IMR-90 (cell line): Measurements from ENCODE around the gene CLK3. TPM values are rescaled to one million over a fixed set of nuclear protein-coding genes. Genes with fewer than 3 reads are reported as not detected.

Experiments
- ATAC-seq: fragments of 200-7000 bp; cut with Tn5 transposase; 2 replicates; pipeline ENCODE4 v1.9.1; 2020; ENCODE audit warnings: low read depth, mild to moderate bottlenecking, moderate library complexity
- BruUV-seq: library from RNA; stranded (reverse); fragments of 400-500 nt; replicated peaks from 2 replicates; lab custom pipeline; 2021; lab: Mats Ljungman, UMichigan
- CTCF ChIA-PET: fragments of 300-600 bp; formaldehyde crosslinking; extraction: SDS; loops from one replicate; lab custom pipeline; 2021; ENCODE audit warnings: antibody characterized with exemption; lab: Yijun Ruan, JAX
- POLR2A ChIA-PET: fragments of 300-600 bp; sonication (Branson Sonifier 250); formaldehyde crosslinking; loops from one replicate; lab custom pipeline; 2022; ENCODE audit warnings: antibody characterized with exemption; ENCODE audit not compliant: unreplicated experiment; lab: Charles Lee
- DNase-seq: peaks from one replicate; pipeline ENCODE4 v3.0.0; 2013
- H2AFZ ChIP-seq: replicated peaks from 2 replicates; pipeline ENCODE3; 2013; ENCODE audit warnings: low read length, mild to moderate bottlenecking; ENCODE audit not compliant: poor library complexity
- H2AK5ac ChIP-seq: 2 replicates; pipeline ENCODE4 v1.6.1; 2013; ENCODE audit warnings: low read depth, low read length, inconsistent platforms
- H2AK9ac ChIP-seq: replicated peaks from 2 replicates; pipeline ENCODE3; 2013; ENCODE audit warnings: mild to moderate bottlenecking, low read depth, low read length, moderate library complexity; ENCODE audit not compliant: poor library complexity
- H2BK120ac ChIP-seq: 2 replicates; pipeline ENCODE4 v1.6.1; 2013; ENCODE audit warnings: low read depth, low read length, inconsistent platforms
- H2BK15ac ChIP-seq: 3 replicates; pipeline ENCODE4 v1.6.1; 2013; ENCODE audit warnings: low read depth, low read length, inconsistent platforms
- H2BK20ac ChIP-seq: 2 replicates; pipeline ENCODE4 v1.6.1; 2013; ENCODE audit warnings: low read depth, mild to moderate bottlenecking, inconsistent platforms, low read length, moderate library complexity
- H2BK5ac ChIP-seq: 2 replicates; pipeline ENCODE4 v1.6.1; 2013; ENCODE audit warnings: mild to moderate bottlenecking, low read depth, low read length, inconsistent platforms; ENCODE audit not compliant: poor library complexity, severe bottlenecking
- H3K14ac ChIP-seq: replicated peaks from 2 replicates; pipeline ENCODE4 v1.6.1; 2013; ENCODE audit warnings: low read depth, low read length, inconsistent platforms
- H3K18ac ChIP-seq: 2 replicates; pipeline ENCODE4 v1.6.1; 2013; ENCODE audit warnings: low read depth, low read length, control low read depth
- H3K23ac ChIP-seq: 2 replicates; pipeline ENCODE4 v1.6.1; 2013; ENCODE audit warnings: low read depth, low read length, inconsistent platforms
- H3K27ac ChIP-seq: 2 replicates; pipeline ENCODE4 v1.5.1; 2013; ENCODE audit warnings: mild to moderate bottlenecking, control low read depth, low read length; ENCODE audit not compliant: insufficient read depth
- H3K27me3 ChIP-seq: 2 replicates; pipeline ENCODE4 v1.6.1; 2013; ENCODE audit warnings: low read length; ENCODE audit not compliant: control insufficient read depth, insufficient read depth
- H3K36me3 ChIP-seq: 2 replicates; pipeline ENCODE4 v1.6.1; 2013; ENCODE audit warnings: low read length, mixed read lengths; ENCODE audit not compliant: control insufficient read depth, insufficient read depth
- H3K4ac ChIP-seq: 2 replicates; pipeline ENCODE4 v1.6.1; 2013; ENCODE audit warnings: low read depth, low read length, inconsistent platforms
- H3K4me1 ChIP-seq: 2 replicates; pipeline ENCODE4 v1.6.1; 2013; ENCODE audit warnings: low read length, mixed read lengths; ENCODE audit not compliant: control insufficient read depth, insufficient read depth
- H3K4me2 ChIP-seq: 2 replicates; pipeline ENCODE4 v1.6.1; 2013; ENCODE audit warnings: low read depth, mild to moderate bottlenecking, control low read depth, low read length, moderate library complexity
- H3K4me3 ChIP-seq: 2 replicates; pipeline ENCODE4 v1.5.1; 2013; ENCODE audit warnings: low read depth, mild to moderate bottlenecking, control low read depth, low read length, moderate library complexity; ENCODE audit not compliant: insufficient read depth
- H3K56ac ChIP-seq: 2 replicates; pipeline ENCODE4 v1.6.1; 2013; ENCODE audit warnings: low read length, inconsistent platforms; ENCODE audit not compliant: insufficient read depth; ENCODE audit errors: extremely low read depth
- H3K79me1 ChIP-seq, 2 experiments: 2 replicates each; pipeline ENCODE4 v1.6.1; 2013; ENCODE audit warnings: low read length in 2 of 2, inconsistent platforms in 1 of 2, low read depth in 1 of 2
- H3K9ac ChIP-seq: 2 replicates; pipeline ENCODE4 v1.6.1; 2013; ENCODE audit warnings: low read depth, low read length, control low read depth
- H3K9me1 ChIP-seq: 2 replicates; pipeline ENCODE4 v1.6.1; 2013; ENCODE audit warnings: low read length, inconsistent platforms; ENCODE audit not compliant: insufficient read depth
- H3K9me3 ChIP-seq: 2 replicates; pipeline ENCODE4 v1.6.1; 2013; ENCODE audit warnings: low read length; ENCODE audit not compliant: control insufficient read depth, insufficient read depth
- H4K20me1 ChIP-seq: 2 replicates; pipeline ENCODE4 v1.6.1; 2013; ENCODE audit warnings: low read length, inconsistent platforms; ENCODE audit not compliant: insufficient read depth
- H4K5ac ChIP-seq: 2 replicates; pipeline ENCODE4 v1.6.1; 2013; ENCODE audit warnings: mild to moderate bottlenecking, low read depth, low read length, control low read depth
- H4K8ac ChIP-seq, 2 experiments: 2 replicates each; pipeline ENCODE4 v1.6.1; 2013; ENCODE audit warnings: low read depth in 2 of 2, low read length in 2 of 2, control low read depth in 1 of 2, inconsistent platforms in 1 of 2
- H4K91ac ChIP-seq: 2 replicates; pipeline ENCODE4 v1.6.1; 2013; ENCODE audit warnings: low read depth, low read length, inconsistent platforms; ENCODE audit not compliant: insufficient read depth
- BHLHE40 ChIP-seq: fragments of 150-350 bp; IDR thresholded peaks from 2 replicates; pipeline ENCODE4 v1.6.1; 2016; ENCODE audit warnings: mild to moderate bottlenecking, low read depth, low read length
- CEBPB ChIP-seq: IDR thresholded peaks from 2 replicates; pipeline ENCODE4 v1.6.1; 2012; ENCODE audit warnings: low read depth, low read length, improper control_type of control experiment
- CHD1 ChIP-seq: IDR thresholded peaks from 2 replicates; pipeline ENCODE4 v1.6.1; 2012; ENCODE audit warnings: low read depth, low read length, improper control_type of control experiment
- FOS ChIP-seq: fragments of 150-350 bp; IDR thresholded peaks from 2 replicates; pipeline ENCODE4 v1.6.1; 2016; ENCODE audit warnings: low read depth, low read length
- MAFK ChIP-seq: IDR thresholded peaks from 2 replicates; pipeline ENCODE4 v1.6.1; 2012; ENCODE audit warnings: low read depth, low read length, improper control_type of control experiment
- MAZ ChIP-seq: IDR thresholded peaks from 2 replicates; pipeline ENCODE4 v1.6.1; 2012; ENCODE audit warnings: low read depth, mild to moderate bottlenecking, low read length, improper control_type of control experiment, moderate library complexity, borderline replicate concordance
- MXI1 ChIP-seq: IDR thresholded peaks from 2 replicates; pipeline ENCODE4 v1.6.1; 2012; ENCODE audit warnings: low read depth, mild to moderate bottlenecking, low read length, moderate library complexity, borderline replicate concordance
- NFE2L2 ChIP-seq: fragments of 150-350 bp; IDR thresholded peaks from 2 replicates; pipeline ENCODE4 v1.6.1; 2016; ENCODE audit warnings: low read depth, mild to moderate bottlenecking, low read length
- POLR2A ChIP-seq: IDR thresholded peaks from 2 replicates; pipeline ENCODE4 v1.6.1; 2012; ENCODE audit warnings: mild to moderate bottlenecking, low read depth, low read length
- RAD21 ChIP-seq: IDR thresholded peaks from 2 replicates; pipeline ENCODE4 v1.6.1; 2012; ENCODE audit warnings: low read length, improper control_type of control experiment
- RCOR1 ChIP-seq: IDR thresholded peaks from 2 replicates; pipeline ENCODE4 v1.6.1; 2012; ENCODE audit warnings: mild to moderate bottlenecking, low read length, improper control_type of control experiment; ENCODE audit not compliant: insufficient replicate concordance
- RFX5 ChIP-seq: IDR thresholded peaks from 2 replicates; pipeline ENCODE4 v1.8.0; 2012; ENCODE audit warnings: low read depth, mild to moderate bottlenecking, low read length, moderate library complexity
- SMC3 ChIP-seq: fragments of 150-350 bp; IDR thresholded peaks from 2 replicates; pipeline ENCODE4 v1.6.1; 2016; ENCODE audit warnings: low read depth, mild to moderate bottlenecking, antibody characterized with exemption, low read length, moderate library complexity
- WGBS, 2 experiments: methylation state at CpG; one replicate each; pipeline versions ENCODE4 v1.1.5 to v1.1.7; 2013; ENCODE audit warnings: missing lambda C conversion rate in 2 of 2; ENCODE audit not compliant: insufficient read length in 1 of 2; ENCODE audit errors: extremely low coverage in 2 of 2; 5-methylcytosine and 5-hydroxymethylcytosine counted together
- dilution Hi-C: fragments of 300-500 bp; cut with HindIII; formaldehyde crosslinking; loops from one replicate; pipeline ENCODE4 v1.14.3; 2018; ENCODE audit warnings: low sequenced_read_pairs; ENCODE audit not compliant: unreplicated experiment
- in situ Hi-C: fragments of 300-500 bp; cut with MboI; formaldehyde crosslinking; loops from 3 replicates; pipeline ENCODE4 v1.14.3; 2019; ENCODE audit warnings: low sequenced_read_pairs, inconsistent platforms, mixed read lengths
- intact Hi-C: fragments of 100-400 bp; cut with micrococcal nuclease; formaldehyde crosslinking; loops from 2 replicates; pipeline ENCODE4 v1.10.0; 2022
- polyA plus RNA-seq, 3 experiments: library from polyadenylated mRNA; depleted of rRNA; stranded (reverse); fragments of >200 nt; gene quantifications; 2 replicates each; pipeline ENCODE4 v1.2.3, GENCODE V29; 2012; ENCODE audit warnings: low replicate concordance in 1 of 3
- total RNA-seq: library from RNA; depleted of rRNA; stranded (reverse); fragments of >200 nt; gene quantifications from 2 replicates; pipeline ENCODE4 v1.2.3, GENCODE V29; 2012
- TF ChIP-seq, protein P1 (sequence below): fragments of 150-350 bp; IDR thresholded peaks from 2 replicates; pipeline ENCODE4 v1.6.1; 2017; ENCODE audit warnings: mild to moderate bottlenecking, antibody characterized with exemption, low read length, low read depth
- TF ChIP-seq, protein P2 (sequence below): fragments of 150-350 bp; IDR thresholded peaks from 2 replicates; pipeline ENCODE4 v1.6.1; 2016; ENCODE audit warnings: low read depth, mild to moderate bottlenecking, low read length, moderate library complexity, borderline replicate concordance
- TF ChIP-seq, protein P3 (sequence below): conservative IDR thresholded peaks from 2 replicates; pipeline ENCODE4 v1.5.1; 2012; ENCODE audit warnings: mild to moderate bottlenecking, low read depth, low read length, improper control_type of control experiment

CLK3 gene
- total and polyA plus RNA-seq, 2 of the 4 experiments (the other 2 are of a cell fraction), result 84.7 to 117 TPM

DNA sequence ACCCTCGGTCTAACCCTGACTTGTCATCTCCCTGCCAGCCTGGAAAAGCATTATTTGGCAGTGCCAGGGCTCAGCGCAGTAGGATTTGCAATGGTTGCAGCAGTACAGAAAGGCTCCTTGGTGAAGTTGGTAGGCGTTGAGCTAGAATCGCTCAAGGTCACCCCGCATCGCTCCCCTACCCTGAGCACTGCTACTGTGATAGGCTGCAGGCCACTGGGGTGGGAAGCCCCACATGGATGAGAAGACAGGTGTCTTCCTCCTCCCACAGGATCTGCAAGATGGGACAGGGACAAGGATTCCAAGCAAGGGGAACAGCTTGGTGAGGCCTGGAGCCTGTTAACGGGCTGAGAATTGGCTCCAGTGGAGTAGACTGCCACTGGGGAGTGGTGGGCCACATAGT, 10.7 kb downstream of the CLK3 start:
- CTCF ChIA-PET, result interaction anchor here (1.0 kb wide), 1 partner anchor 143 kb away, joined by 4 read pairs; no protein-coding TSS in a partner anchor
- BruUV-seq, result no TSS peak
- Histone ChIP-seq H3K4me1 (no peaks in the 10 kb centered on the region), H3K27ac (no peak overlapping the region), H2AK9ac (no peak overlapping the region), H3K18ac (no peak overlapping the region), H2AFZ (no peak overlapping the region), H4K8ac (no peak overlapping the region), H3K4me3 (no peak overlapping the region), H3K4me2 (no peak overlapping the region), H3K14ac (no peak overlapping the region), H2BK20ac (no peak overlapping the region), H3K9me3 (no peaks in the 10 kb centered on the region), H2BK5ac (no peak overlapping the region), H4K91ac (no peak overlapping the region), H2BK120ac (no peak overlapping the region), H3K79me1 (peaks cover 18 to 58% of the 10 kb centered on the region in 2 experiments), H3K4ac (no peak overlapping the region), H3K36me3 (peaks cover 94% of the 10 kb centered on the region), H3K27me3 (no peaks in the 10 kb centered on the region), H3K9ac (no peak overlapping the region), H2BK15ac (no peak overlapping the region), H4K5ac (no peak overlapping the region), H2AK5ac (no peak overlapping the region), H3K56ac (no peak overlapping the region), H4K20me1 (peaks cover 77% of the 10 kb centered on the region), H3K23ac (no peak overlapping the region), H3K9me1 (no peaks in the 10 kb centered on the region)
- no peak for DNase-seq
- TF ChIP-seq NFE2L2 (no peak), BHLHE40 (no peak), MAZ (no peak), CHD1 (no peak), RFX5 (no peak), MXI1 (no peak), MAFK (no peak), RAD21 (no peak), FOS (no peak), RCOR1 (no peak), POLR2A (no peak), SMC3 (no peak), CEBPB (no peak)
- TF ChIP-seq, protein P1, sequence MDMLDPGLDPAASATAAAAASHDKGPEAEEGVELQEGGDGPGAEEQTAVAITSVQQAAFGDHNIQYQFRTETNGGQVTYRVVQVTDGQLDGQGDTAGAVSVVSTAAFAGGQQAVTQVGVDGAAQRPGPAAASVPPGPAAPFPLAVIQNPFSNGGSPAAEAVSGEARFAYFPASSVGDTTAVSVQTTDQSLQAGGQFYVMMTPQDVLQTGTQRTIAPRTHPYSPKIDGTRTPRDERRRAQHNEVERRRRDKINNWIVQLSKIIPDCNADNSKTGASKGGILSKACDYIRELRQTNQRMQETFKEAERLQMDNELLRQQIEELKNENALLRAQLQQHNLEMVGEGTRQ, result no peak
- TF ChIP-seq, protein P2, sequence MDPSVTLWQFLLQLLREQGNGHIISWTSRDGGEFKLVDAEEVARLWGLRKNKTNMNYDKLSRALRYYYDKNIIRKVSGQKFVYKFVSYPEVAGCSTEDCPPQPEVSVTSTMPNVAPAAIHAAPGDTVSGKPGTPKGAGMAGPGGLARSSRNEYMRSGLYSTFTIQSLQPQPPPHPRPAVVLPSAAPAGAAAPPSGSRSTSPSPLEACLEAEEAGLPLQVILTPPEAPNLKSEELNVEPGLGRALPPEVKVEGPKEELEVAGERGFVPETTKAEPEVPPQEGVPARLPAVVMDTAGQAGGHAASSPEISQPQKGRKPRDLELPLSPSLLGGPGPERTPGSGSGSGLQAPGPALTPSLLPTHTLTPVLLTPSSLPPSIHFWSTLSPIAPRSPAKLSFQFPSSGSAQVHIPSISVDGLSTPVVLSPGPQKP, result no peak
- TF ChIP-seq, protein P3, sequence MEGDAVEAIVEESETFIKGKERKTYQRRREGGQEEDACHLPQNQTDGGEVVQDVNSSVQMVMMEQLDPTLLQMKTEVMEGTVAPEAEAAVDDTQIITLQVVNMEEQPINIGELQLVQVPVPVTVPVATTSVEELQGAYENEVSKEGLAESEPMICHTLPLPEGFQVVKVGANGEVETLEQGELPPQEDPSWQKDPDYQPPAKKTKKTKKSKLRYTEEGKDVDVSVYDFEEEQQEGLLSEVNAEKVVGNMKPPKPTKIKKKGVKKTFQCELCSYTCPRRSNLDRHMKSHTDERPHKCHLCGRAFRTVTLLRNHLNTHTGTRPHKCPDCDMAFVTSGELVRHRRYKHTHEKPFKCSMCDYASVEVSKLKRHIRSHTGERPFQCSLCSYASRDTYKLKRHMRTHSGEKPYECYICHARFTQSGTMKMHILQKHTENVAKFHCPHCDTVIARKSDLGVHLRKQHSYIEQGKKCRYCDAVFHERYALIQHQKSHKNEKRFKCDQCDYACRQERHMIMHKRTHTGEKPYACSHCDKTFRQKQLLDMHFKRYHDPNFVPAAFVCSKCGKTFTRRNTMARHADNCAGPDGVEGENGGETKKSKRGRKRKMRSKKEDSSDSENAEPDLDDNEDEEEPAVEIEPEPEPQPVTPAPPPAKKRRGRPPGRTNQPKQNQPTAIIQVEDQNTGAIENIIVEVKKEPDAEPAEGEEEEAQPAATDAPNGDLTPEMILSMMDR, result no peak
- POLR2A ChIA-PET, result no interaction called here
- in situ Hi-C loops (no loop called here), intact Hi-C loops (no loop called here), dilution Hi-C loops (no loop called here)
- ATAC-seq, result no peak
- WGBS, 2 experiments, result 100% methylated on average over 2 of the region's 7 CpGs; no CpG with 5 or more reads in 1 of the 2 experiments
